GM12872 (cell line): ENCODE data around the gene CACNA1A.

Experiments used
- TF ChIP-seq, protein P1 (sequence below): IDR thresholded peaks from 3 replicates; pipeline ENCODE4 v1.5.1; 2011; ENCODE audit warnings: low read depth, mild to moderate bottlenecking, low read length, moderate library complexity; ENCODE audit not compliant: insufficient read depth

The CACNA1A gene

GRCh38 chr19:13315495-13315894 lies 190.8 kb downstream of the CACNA1A start:
- TF ChIP-seq, protein P1, sequence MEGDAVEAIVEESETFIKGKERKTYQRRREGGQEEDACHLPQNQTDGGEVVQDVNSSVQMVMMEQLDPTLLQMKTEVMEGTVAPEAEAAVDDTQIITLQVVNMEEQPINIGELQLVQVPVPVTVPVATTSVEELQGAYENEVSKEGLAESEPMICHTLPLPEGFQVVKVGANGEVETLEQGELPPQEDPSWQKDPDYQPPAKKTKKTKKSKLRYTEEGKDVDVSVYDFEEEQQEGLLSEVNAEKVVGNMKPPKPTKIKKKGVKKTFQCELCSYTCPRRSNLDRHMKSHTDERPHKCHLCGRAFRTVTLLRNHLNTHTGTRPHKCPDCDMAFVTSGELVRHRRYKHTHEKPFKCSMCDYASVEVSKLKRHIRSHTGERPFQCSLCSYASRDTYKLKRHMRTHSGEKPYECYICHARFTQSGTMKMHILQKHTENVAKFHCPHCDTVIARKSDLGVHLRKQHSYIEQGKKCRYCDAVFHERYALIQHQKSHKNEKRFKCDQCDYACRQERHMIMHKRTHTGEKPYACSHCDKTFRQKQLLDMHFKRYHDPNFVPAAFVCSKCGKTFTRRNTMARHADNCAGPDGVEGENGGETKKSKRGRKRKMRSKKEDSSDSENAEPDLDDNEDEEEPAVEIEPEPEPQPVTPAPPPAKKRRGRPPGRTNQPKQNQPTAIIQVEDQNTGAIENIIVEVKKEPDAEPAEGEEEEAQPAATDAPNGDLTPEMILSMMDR = no peak

GRCh38 chr19:13314761-13315160 lies 191.5 kb downstream of the CACNA1A start:
- TF ChIP-seq, protein P1 = no peak

DNA sequence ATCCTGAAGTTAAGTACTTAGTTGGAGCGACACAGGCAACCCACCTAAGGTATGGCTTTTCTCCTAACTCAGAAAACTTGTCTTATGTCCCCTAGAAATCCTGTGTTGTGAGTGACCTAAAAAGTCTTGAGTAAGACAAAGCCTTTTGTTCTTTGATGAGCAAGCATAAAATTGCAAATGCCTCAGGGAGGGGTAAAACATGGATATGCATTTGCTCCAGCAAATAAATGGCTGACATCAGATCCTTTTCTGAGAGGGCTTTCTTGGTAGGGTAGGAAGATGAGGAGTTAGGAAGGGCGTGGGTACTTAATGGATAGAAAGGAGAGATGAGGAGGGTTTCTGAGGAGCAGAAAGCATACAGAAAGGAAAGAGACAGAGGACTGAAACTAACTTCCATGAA lies 192.4 kb downstream of the CACNA1A start:
- TF ChIP-seq, protein P1 = no peak

DNA sequence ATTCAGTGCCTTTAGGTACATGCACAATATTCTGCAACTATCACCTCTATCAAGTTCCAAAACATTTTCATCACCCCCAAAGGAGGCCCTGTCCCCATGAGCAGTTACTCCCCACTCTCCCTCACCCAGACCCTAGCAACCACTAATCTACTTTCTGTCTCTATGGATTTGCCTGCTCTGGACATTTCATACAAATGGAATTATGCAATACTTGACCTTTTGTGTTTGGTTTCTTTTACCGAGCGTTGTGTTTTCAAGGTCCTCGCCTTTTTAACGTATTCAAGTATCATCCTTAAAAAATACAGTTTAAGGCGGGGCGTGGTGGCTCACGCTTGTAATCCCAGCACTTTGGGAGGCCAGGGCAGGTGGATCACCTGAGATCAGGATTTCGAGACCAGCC lies 196.4 kb downstream of the CACNA1A start:
- TF ChIP-seq, protein P1 = no peak

GRCh38 chr19:13303381-13304129 lies 202.7 kb downstream of the CACNA1A start:
- TF ChIP-seq, protein P1 = no peak

GRCh38 chr19:13302526-13303270 lies 203.6 kb downstream of the CACNA1A start:
- TF ChIP-seq, protein P1 = no peak

- TF ChIP-seq, protein P1 = no peak
These were observed 204.5 kb downstream of the CACNA1A start for GRCh38 chr19:13301627-13302334.
